ENCODE measurements around the gene OR2A25.
A peak's percentile ranks its signal among the peaks of the same experiment; 100 is the strongest.

OR2A25 gene, protein sequence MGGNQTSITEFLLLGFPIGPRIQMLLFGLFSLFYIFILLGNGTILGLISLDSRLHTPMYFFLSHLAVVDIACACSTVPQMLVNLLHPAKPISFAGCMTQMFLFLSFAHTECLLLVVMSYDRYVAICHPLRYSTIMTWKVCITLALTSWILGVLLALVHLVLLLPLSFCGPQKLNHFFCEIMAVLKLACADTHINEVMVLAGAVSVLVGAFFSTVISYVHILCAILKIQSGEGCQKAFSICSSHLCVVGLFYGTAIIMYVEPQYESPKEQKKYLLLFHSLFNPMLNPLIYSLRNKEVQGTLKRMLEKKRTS

GRCh38 chr7:144069511-144069910 lies at the start of gene OR2A25:
Gene OR2A25, plus strand, starts transcription at chr7:144069811. Its CDS starts 4,409 bp downstream, at chr7:144074220.
- TF ChIP-seq CTCF (IDR thresholded peaks at IDR 0.05): no peak

DNA sequence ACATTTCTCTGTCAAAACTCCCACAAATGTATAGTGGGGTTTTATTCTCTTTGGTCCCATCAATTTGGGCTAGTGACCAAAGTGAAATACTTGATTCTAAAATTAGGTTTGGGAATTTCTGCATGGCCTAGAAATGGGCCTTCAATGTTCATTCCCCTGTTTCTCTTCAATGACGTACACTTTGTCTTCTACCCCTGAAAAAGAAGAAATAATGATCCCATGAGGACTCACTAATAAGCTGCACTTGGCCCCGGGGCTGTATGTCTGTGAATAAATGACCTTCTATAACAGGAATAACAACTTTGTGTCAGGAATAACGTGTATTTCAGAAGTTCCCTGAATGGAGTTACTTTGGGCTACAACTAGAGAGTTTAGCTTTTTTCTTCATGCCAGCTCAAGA lies 49.3 kb upstream of the OR2A25 start:
- no peak for TF ChIP-seq CTCF (IDR thresholded peaks at IDR 0.05)

DNA sequence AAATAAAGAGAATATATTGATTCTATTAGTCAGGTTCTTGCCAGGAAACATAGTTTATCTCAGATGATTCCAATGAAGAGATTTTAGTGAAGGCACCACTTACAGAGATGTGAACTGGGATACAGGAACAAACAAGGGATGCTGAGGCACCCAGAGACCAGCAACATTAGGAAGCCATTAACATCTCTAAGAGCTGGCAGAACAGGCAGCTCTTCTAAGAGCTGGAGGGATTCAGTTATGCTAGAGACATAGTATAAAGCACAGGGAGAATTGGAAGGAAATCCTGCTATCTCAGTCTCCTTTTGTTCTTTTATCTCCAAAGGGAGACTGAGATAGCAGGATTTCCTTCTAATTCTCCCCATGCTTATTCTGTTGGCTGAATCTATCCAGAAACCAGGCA lies 47.4 kb upstream of the OR2A25 start:
- TF ChIP-seq CTCF (IDR thresholded peaks at IDR 0.05): no peak

DNA sequence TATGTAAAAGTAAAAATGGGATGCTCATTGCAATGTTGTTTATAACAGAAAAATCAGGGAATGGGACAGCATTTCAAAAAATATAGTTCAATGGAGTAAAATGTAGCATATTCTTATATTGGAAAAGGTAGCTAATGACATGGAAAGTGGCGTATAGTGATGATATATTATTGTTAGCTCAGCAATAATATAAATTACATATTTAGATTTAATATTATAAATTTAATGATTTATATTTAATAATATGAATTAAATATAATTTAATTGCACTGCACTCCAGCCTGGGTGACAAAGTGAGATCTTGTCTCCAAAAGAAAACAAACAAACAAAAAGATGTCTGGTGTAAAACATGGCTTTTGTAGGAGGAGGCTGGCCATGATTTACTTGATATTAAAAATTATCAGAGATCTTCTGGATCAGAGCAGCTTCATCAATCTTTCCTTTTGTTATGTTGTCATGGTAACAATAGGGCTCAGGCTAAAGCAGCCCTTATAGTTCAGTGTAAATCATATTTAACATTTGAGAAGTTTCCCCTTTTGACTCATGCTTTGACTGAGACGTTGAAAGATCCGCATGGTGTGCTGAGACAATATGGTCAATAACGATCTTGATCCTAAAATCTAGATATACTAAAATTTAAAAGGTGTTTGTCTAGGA lies 46.3 kb upstream of the OR2A25 start:
- no peak for TF ChIP-seq CTCF (IDR thresholded peaks at IDR 0.05)

GRCh38 chr7:144024213-144024612 lies 45.4 kb upstream of the OR2A25 start:
- TF ChIP-seq CTCF (IDR thresholded peaks at IDR 0.05): no peak

- TF ChIP-seq CTCF (IDR thresholded peaks at IDR 0.05): no peak
Measured at GRCh38 chr7:144026203-144026883, 43.3 kb upstream of the OR2A25 start.

GRCh38 chr7:144027070-144027469 lies 42.5 kb upstream of the OR2A25 start:
- TF ChIP-seq CTCF (IDR thresholded peaks at IDR 0.05): peak; percentile 61
